Urothelium cell line (cell line): ENCODE measurements around the gene KLF11.
A peak's percentile ranks its signal among the peaks of the same experiment; 100 is the strongest.

Experiments used
- DNase-seq: peaks from one replicate; pipeline ENCODE4 v3.0.0; 2011; ENCODE audit warnings: low spot score, mixed read lengths
- FAIRE-seq: peaks from 2 replicates; lab custom pipeline; 2011; peaks lifted over from hg19 to GRCh38; lab: Jason Lieb, UNC

Gene KLF11

DNA sequence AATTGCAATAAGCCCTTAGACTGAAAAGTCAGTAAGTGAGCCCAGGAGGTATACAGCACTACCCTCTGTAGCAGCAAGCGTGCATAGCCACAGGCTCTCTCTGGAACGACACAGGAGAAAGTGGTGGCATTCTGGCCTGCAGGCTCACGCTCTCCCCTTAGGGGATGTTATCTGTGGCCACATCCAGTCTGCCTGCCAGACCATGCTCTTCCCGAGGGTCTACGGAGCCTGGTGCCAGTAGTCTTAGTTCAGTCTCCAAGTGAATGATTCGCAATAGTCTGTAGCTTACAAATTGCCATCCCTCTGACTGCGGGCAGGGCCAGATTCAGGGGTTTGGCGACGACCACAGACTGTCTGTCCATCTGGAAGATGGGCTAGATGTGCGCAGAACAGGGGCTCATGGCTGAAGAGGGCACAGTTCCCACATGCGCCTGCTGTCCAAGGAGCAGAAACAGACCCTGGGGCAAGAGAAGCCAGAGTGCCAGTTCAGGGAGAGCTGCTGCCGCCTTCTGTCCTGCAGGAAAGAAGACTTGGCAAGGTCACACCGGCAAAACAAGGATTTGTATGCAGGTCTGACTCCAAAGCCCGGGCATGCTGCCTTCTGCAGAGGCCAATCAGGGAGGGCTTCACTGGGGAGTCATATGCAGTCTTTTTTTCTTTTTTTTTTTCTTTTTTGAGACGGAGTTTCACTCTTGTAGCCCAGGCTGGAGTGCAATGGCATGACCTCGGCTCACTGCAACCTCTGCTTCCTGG is 3.5 kb upstream of the KLF11 start:
- no peak for FAIRE-seq
- no peak for DNase-seq

DNA sequence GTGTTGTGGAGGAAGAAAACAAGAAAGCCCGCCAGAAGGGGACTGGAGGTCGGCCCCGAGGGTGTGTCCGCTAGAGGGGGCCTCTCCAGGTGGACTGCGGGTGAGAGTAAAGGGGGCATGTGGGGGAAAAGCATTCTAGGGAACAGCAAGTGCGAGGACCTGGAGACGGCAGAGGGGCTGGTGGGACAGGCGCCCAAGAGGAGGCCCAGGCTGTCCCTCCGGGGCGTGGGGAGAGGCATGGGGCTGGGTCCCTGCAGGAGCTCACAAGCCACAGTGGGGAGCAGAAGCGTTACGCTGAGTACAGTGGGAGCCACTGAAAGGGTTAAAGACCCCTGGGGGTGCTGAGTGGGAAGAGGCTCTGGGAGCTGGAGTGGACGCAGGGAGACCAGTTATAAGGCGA is 1.6 kb upstream of the KLF11 start:
- no peak for FAIRE-seq
- DNase-seq = no peak

- FAIRE-seq (no peak), DNase-seq (no peak)
Observed at GRCh38 chr2:10042301-10043161, 819 bp upstream of the KLF11 start.

DNA sequence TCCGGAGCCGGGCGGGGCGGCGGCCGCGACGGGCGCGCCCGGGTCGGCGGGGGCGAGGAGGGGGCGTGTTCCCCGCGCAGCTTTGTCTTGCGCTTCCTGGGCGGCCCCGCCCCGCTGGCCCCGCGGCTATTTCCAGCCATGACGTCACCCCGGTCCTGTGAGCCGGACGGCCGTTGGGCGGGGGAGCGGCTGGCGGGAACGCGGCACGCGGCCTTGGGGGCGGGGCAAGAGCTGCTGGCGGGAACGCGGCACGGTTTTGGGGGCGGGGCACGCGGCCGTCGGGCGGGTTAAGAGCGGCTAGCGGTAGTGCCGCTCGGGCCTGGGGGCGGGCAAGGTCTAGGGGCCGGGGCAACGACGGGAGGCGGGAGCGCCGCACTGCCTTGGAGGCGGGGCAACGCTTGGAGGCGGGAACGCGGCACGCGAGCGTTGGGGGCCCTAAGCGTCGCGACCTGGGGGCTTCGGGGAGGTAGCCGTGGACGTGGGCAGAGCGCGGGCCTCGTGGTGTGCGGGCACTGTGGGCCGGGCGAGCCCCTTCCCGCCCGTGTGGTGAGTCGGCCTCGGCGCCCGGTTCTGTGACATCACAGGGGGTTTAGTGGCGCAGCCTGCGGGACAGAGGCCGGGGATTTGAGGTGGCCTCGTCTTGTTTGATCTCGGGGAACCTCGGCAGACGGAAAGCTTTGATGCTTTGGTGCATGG is 704 bp downstream of the KLF11 start:
- DNase-seq = peak; percentile 97
- no peak for FAIRE-seq

DNA sequence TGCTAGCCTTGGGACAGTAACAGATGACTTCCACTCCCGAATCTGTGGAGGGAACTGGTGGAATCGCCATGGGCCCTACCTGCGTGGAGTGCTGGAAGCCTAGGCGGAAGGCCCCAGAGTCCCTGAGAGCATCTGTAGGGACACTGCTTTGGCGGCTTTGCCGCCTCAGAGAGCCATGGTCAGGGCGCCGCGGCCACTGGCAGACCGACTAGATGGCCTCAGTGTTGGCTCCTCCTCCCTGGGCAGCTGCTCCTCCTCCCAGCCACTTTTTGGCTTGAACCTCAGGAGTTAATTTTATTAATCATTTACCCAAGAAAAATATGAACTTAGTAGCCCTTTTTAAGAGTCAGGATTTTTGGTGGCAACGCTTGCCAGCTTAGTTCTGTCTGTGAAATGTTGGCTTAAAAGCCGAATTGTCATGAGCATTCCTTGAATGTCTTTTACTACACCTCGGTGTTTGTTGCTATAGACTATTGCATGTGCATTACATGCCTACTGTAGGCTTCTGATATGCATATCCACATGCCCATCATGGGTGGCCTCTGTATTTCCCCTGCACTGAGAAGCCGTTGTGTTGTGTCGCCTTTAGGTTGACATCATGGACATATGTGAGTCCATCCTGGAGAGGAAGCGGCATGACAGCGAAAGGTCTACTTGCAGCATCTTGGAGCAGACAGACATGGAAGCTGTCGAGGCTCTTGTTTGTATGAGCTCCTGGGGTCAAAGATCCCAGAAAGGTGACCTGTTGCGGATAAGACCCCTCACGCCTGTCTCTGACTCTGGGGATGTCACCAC is 2.4 kb downstream of the KLF11 start:
- DNase-seq (no peak), FAIRE-seq (no peak)

DNA sequence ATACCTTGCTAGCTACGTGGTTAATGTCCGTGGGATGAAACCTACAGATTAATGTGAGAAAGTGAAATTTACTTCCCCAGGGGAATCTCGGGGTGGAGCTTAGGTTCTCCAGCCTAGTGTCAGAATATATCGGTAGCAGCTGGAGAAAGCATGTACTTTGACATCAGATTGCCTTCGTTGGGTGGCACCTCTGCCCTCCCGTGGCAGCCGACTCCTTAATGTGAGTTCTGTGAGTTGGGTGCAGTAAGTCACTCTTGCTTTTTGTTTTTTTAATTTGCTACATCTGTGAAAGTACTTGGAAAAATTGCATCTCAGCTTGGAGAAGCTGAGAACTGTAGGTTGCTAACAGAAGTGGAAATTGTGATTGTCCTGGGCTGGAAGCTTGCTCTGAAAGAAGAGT is 3.6 kb downstream of the KLF11 start:
- DNase-seq = no peak
- FAIRE-seq = no peak

- DNase-seq (no peak), FAIRE-seq (no peak)
Observed at GRCh38 chr2:10047616-10048500, 4.5 kb downstream of the KLF11 start.

- DNase-seq (peak; percentile 63), FAIRE-seq (no peak)
Observed at GRCh38 chr2:10048501-10049171, 5.3 kb downstream of the KLF11 start.

DNA sequence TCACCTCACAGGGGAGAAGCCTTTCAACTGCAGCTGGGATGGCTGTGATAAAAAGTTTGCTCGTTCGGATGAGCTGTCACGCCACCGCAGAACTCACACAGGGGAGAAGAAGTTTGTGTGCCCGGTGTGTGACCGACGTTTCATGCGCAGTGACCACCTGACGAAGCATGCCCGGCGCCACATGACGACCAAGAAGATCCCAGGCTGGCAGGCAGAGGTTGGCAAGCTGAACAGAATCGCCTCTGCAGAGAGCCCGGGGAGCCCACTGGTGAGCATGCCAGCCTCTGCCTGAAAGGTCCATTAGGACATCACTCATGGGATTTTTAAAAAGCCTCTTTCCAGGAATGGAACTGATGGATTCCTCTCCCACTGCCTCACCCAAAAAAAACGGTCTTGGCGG is 8.9 kb downstream of the KLF11 start:
- no peak for FAIRE-seq

DNA sequence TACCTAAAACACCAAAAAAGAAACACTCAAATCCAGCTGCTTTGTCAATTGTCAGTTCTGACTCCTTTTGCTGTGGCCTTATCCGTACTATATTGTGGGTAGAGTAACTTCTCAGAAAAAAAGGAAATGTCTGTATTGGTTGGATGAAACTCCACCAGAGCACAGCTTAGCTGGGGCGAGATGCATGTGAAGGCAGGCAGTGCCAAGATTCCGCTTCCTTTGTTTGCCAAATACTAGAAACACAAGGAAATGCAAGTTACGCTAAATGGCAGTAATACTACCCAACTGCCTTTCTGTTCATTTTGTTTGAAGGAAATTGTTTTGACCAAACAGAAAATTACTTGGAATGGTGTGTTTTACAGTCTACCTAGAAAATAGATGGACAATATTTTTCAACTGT is 10.0 kb downstream of the KLF11 start:
- DNase-seq = no peak
- no peak for FAIRE-seq

More for the DNA sequence above, 8.9 kb downstream of the KLF11 start:
- DNase-seq = no peak

- DNase-seq (no peak), FAIRE-seq (no peak)
Observed at GRCh38 chr2:10054424-10054823, 11.1 kb downstream of the KLF11 start.

GRCh38 chr2:10054976-10055375 is 11.6 kb downstream of the KLF11 start:
- DNase-seq = no peak
- no peak for FAIRE-seq

GRCh38 chr2:10056439-10056838 is 13.1 kb downstream of the KLF11 start:
- DNase-seq (no peak), FAIRE-seq (no peak)

DNA sequence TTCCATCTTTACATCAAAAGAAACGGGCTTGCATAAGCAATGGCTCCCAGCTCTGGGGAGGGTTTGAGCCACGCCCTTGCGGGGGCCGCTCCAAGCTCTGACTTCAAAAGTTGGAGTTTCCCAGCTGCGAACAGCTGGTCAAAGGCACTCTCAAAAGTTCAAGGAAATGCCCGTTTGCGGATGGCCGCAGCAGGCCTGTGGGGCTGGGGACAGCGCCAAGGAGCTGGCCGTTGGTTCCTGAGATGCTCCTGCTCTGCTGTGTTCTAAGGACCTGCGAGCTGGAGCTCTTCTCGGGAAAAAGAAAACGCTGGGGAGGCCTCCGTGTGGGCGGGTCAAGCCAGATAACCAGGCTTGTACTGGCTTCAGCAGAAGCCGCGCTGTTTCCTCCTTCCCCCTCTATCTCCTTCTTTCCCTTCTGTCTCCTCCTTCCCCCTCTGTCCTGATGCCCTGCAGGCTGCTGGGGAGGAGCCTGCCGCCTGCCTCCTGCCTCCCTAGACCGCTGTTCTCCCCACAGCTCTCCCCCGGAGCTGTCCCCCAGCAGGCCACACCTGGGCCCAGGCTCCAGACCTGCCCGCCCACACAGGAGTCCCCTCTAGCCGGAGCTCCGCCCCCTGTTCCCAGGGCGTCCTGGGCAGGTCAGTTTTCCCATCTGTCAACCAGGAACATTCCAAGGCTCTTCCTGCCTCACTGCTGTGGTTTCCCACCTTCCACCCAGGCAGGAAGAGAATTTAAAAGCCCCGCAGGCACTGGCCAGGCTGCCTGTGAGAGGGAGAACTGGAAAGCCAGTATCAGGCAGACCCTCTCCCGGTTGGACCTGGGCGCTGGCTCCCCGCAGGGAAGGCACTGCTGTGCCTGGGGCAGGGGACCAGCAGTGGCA is 14.1 kb downstream of the KLF11 start:
- DNase-seq (peak; percentile 66), FAIRE-seq (no peak)

DNA sequence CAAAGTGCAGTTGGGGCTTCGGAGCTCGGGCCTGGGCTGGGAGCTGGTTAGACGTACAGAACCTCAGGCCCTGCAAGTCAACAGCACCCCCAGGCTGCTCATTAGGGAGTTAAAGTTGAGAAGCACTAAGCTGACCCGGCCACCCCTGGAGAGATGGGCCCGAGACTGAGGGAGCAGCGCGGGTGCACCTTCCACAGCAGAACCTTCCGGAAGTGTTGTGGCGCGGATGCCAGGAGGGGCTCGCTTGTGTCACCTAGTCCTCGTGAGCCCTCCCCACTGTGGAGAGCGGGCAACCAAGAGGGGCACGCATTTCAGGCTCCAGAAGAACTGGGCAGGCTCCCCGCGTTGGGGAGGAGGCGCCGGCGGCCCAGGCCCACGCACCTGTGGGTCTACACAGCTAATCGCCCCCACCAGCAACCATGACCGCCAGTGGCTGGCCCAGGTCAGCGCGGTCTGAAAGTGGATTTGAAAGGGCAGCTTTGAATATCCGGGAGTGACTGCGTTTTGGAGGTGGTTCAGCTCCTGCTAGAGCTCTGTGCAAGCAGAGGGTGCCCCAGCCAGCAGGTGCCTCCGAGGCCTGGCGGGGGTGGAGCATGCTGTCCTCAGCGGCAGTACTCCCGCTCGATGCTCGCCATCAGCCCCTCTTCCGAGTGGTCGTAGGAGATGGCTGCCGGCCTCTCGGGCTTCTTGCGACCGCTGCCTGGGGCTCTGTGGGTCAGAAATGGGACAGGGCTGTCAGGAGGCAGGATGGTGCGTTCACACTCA is 15.1 kb downstream of the KLF11 start:
- DNase-seq (no peak), FAIRE-seq (peak; percentile 48)

DNA sequence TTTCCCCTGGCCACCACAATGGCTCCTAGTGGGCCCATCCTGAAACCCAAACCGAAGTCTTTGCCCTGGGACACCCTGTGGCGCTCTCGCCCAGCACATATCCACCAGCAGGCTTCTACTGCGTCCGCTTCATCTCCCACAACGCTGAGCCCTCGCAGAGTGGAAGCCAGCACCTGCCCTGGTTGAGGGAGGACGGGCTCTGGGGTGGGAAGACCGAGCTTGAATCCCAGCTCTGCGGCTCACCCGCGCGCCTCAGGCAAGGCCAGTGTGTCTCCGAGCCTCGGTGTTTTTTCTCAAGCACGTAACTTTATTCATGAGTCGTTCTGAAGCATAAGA is 15.6 kb downstream of the KLF11 start:
- no peak for FAIRE-seq
- no peak for DNase-seq

DNA sequence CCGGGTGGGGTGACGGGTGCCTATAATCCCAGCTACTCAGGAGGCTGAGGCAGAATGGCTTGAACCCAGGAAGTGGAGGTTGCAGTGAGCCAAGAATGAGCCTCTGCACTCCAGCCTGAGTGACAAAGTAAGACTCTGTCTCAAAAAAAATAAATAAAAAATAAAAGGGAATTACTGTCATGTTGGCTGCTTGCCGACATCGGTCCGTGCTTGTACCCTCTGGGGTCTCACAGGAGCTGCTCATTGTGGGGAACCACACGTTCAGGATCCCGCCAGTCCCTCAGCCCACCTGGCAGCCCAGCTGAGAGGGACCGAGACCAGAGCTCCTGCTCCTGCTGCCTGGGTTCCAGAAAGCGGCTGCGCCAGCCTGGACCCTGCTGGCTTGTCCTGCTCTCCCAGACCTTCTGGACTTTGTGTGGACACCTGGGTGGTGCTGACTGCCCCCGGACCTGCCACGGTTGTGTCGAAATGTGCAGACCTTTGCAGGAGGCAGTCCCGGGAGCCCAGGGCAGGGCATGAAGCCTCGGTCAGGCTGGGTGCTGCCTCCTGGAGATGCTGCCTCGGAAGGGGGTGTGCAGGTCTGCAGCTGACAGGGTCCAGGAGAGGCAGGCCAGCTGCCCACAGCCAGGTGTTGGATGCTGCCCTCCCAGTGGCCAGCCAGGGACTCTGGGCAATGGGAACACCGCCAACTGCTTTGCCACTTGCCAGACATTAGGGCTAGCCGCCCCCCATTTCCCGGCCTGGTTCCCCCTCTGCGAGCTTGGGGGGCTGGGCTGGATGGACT is 16.4 kb downstream of the KLF11 start:
- DNase-seq (no peak), FAIRE-seq (no peak)
